Adipocyte (in vitro differentiated cells): Measurements from ENCODE around the gene U2SURP.
"Not testable (repeated sequence)": the region's sequence is repeated elsewhere in the genome, so short reads cannot be mapped to it uniquely, and the experiment has no call there.

Experiments
- DNase-seq: peaks from one replicate; pipeline ENCODE4 v3.0.0-alpha.2; 2015; ENCODE audit warnings: low read depth
- H3K27me3 ChIP-seq: replicated peaks from 2 replicates; pipeline ENCODE4 v1.7.0; 2013; ENCODE audit warnings: mild to moderate bottlenecking, low read length, moderate library complexity; ENCODE audit not compliant: control insufficient read depth, insufficient read depth
- H3K36me3 ChIP-seq: 2 replicates; pipeline ENCODE4 v1.7.0; 2013; ENCODE audit warnings: low read length, mild to moderate bottlenecking, moderate library complexity; ENCODE audit not compliant: control insufficient read depth, insufficient read depth, severe bottlenecking
- H3K4me1 ChIP-seq: 2 replicates; pipeline ENCODE4 v1.7.0; 2013; ENCODE audit warnings: mild to moderate bottlenecking, low read length, moderate library complexity; ENCODE audit not compliant: control insufficient read depth, insufficient read depth
- H3K4me3 ChIP-seq: 2 replicates; pipeline ENCODE4 v1.7.0; 2013; ENCODE audit warnings: mild to moderate bottlenecking, low read length, moderate library complexity
- H3K9ac ChIP-seq: 2 replicates; pipeline ENCODE4 v1.7.0; 2013; ENCODE audit warnings: mild to moderate bottlenecking, low read length, moderate library complexity
- H3K9me3 ChIP-seq: 2 replicates; pipeline ENCODE4 v1.7.0; 2013; ENCODE audit warnings: mild to moderate bottlenecking, low read length, moderate library complexity; ENCODE audit not compliant: control insufficient read depth

U2SURP gene

DNA sequence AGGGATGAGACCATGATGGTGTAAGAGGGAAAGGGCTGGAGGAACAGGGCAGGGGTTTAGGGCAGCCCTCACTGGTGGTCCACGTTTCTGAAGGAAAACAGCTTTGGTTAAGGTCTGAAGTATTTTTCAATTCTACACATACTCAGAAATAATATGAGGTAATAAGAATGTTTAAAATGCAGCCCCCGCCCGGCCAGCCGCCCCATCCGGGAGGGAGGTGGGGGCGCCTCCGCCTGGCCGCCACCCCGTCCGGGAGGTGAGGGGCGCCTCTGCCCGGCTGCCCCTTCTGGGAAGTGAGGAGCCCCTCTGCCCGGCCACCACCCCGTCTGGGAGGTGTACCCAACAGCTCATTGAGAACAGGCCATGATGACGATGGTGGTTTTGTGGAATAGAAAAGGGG lies 72.2 kb downstream of the U2SURP start:
- H3K4me3 ChIP-seq, H3K36me3 ChIP-seq, H3K9ac ChIP-seq, H3K9me3 ChIP-seq, DNase-seq, H3K27me3 ChIP-seq: not testable (repeated sequence)
- H3K4me1 ChIP-seq = peaks cover 20% of the 10 kb centered on the region

GRCh38 chr3:143073983-143074382 lies 72.6 kb downstream of the U2SURP start:
- H3K4me3 ChIP-seq, H3K36me3 ChIP-seq, H3K9me3 ChIP-seq, DNase-seq, H3K27me3 ChIP-seq, H3K9ac ChIP-seq: not testable (repeated sequence)
- peaks cover 20% of the 10 kb centered on the region for H3K4me1 ChIP-seq

GRCh38 chr3:143078883-143079282 lies 77.5 kb downstream of the U2SURP start:
- Histone ChIP-seq H3K4me3 (no peak overlapping the region), H3K9ac (no peak overlapping the region), H3K9me3 (no peaks in the 10 kb centered on the region), H3K4me1 (no peaks in the 10 kb centered on the region), H3K27me3 (no peaks in the 10 kb centered on the region), H3K36me3 (no peaks in the 10 kb centered on the region)
- DNase-seq = peak; percentile 46

DNA sequence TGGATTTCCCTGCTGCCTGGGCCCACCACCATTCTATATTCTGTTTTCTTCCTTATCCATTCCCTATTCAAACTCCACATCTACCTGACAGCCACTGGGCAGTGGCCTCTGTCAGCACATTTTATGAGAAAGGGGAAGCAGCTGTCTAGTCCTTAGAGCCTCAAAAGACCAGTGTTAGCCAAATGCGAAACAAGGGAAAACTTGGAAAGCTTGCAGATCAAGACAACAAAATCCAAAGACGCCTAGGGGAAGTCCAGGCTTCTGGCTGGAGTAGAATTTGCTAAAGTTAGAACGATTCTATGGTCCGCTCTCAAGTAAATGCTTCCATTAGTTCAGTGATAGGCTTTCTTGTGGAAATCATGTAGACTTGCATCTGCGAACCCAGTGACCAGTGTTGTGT lies 78.8 kb downstream of the U2SURP start:
- H3K36me3 ChIP-seq = no peaks in the 10 kb centered on the region
- no peaks in the 10 kb centered on the region for H3K4me1 ChIP-seq
- H3K9ac ChIP-seq = no peak overlapping the region
- no peaks in the 10 kb centered on the region for H3K9me3 ChIP-seq
- H3K27me3 ChIP-seq = no peaks in the 10 kb centered on the region
- H3K4me3 ChIP-seq = no peak overlapping the region
- no peak for DNase-seq

DNA sequence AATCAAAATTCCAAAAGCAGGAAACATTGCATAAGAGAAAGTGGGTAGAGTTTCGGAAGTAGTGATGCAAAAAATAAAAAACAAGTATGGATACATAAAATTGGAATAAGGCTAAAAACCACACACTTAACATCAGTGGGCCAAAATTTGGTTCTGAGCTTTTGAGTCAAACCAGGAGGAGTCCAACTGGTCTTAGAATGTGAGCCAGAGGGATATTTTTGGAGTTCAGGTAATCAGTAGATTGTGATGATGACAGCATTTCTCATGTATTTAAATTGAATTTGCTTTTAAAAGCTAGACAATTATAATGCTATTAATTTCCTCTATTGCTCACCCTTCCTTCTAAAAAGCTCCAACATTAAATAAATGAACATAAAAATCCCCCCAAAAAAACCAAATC lies 80.0 kb downstream of the U2SURP start:
- Histone ChIP-seq H3K4me1 (no peaks in the 10 kb centered on the region), H3K36me3 (no peaks in the 10 kb centered on the region)

DNA sequence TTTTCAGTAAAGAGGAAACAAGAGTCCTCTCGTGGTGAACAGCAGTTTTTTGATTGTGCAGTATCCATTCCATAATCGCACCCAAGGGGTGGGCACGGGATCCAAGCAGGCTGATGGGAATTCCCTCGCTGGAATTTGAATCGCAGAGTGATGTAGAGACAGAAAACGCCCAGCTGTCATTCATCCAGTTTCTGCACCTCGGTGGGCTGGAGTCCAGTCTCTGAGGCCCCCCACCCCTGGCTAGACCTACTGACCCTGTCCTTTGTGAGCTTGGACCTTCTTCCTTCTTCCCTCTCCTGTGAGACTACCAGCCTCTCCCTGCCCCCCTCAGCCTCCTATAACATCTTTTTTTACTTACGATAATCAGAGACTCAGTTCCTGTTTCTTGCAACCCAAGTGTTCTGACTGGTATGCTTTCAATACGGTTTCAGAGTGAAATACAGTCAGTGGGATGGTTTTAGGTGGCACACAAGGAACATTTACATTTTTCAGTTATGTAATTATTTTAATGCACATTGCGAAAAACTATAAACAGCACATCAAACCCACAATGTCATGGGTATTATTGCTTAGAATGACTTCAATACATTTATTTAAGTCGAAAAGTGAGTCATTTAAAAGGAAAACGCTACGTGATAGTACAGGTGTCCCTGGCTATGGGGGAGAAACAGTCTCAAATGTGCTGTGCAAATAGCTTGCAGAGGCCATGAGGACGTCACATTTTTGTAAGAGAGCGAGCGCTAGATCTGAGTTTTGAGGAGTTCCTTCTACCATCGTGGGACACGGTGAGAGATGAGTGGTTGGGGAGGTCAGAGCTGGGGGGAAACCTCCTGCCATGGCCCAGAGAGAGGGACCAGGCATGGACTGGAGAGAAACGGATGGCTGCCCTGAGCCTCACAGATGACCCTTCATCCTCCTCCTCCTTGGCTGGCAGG lies 80.7 kb downstream of the U2SURP start:
- no peak overlapping the region for H3K9ac ChIP-seq
- H3K4me1 ChIP-seq = no peaks in the 10 kb centered on the region
- no peaks in the 10 kb centered on the region for H3K9me3 ChIP-seq
- H3K27me3 ChIP-seq = no peaks in the 10 kb centered on the region
- H3K36me3 ChIP-seq = no peaks in the 10 kb centered on the region
- no peak overlapping the region for H3K4me3 ChIP-seq
- DNase-seq = no peak

More for the DNA sequence above, 80.0 kb downstream of the U2SURP start:
- no peak for DNase-seq
- H3K27me3 ChIP-seq = no peaks in the 10 kb centered on the region
- H3K9ac ChIP-seq = no peak overlapping the region
- H3K9me3 ChIP-seq = no peaks in the 10 kb centered on the region
- H3K4me3 ChIP-seq = no peak overlapping the region

DNA sequence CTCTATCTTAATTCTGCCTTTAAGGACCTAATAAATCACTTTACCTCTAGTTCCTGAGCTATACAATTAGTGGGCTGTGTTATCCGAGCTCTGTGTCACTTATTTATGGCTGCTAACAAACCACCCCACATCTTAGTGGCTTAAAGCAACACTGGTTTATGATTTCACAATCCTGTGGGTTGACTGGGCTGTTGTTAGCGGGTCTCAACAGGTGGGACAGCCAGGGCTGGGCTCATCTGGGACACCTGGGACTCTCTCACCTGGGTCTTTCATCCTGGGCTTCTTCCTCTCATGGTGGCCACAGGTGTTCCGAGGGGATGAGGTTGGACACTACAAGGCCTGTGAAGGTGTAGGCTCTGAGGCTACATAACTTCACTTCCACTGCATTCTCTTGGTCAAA lies 82.4 kb downstream of the U2SURP start:
- DNase-seq = no peak

DNA sequence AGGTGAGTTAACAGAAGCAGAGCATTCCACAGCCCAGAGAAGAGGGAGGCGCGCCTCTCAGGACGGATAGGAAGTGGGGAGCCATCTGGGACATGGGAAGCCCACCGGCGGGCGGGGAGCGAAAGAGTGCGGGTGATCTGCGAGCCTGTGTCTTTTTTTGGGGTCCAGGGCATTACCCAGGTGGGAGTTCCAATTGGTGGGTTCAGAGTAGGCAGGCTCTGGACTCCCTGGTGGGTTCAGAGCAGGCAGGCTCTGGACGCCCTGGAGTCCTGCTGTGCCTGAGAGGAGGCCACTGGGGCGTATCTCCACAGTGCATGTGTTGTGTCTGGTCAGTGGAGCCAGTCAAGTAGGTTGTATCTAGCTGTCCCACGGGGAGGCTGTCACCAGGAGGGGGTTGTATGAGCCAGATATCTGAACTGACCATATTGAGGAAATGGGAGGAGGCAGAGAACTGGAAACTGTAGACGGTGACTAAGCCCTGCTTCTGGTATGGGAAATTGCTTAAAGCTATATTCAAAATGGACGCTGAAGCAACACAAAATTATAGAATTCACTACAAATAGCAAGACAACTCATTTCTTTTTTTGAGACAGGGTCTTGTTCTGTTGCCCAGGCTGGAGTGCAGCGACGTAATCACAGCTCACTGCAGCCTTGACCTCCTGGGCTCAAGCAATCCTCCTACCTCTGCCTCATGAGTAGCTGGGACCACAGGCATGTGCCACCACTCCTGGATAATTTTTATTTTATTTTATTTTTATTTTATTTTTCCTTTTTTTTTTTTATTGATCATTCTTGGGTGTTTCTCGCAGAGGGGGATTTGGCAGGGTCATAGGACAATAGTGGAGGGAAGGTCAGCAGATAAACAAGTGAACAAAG lies 83.7 kb downstream of the U2SURP start:
- peak; percentile 47 for DNase-seq
- no peaks in the 10 kb centered on the region for H3K27me3 ChIP-seq
- no peaks in the 10 kb centered on the region for H3K36me3 ChIP-seq
- no peaks in the 10 kb centered on the region for H3K4me1 ChIP-seq
- no peak overlapping the region for H3K4me3 ChIP-seq
- H3K9ac ChIP-seq = no peak overlapping the region
- H3K9me3 ChIP-seq = no peaks in the 10 kb centered on the region

More for the DNA sequence above, 82.4 kb downstream of the U2SURP start:
- no peaks in the 10 kb centered on the region for H3K9me3 ChIP-seq
- no peaks in the 10 kb centered on the region for H3K36me3 ChIP-seq
- no peaks in the 10 kb centered on the region for H3K4me1 ChIP-seq
- no peaks in the 10 kb centered on the region for H3K27me3 ChIP-seq
- H3K4me3 ChIP-seq = no peak overlapping the region
- no peak overlapping the region for H3K9ac ChIP-seq

- DNase-seq = no peak
- no peaks in the 10 kb centered on the region for H3K36me3 ChIP-seq
- no peak overlapping the region for H3K4me3 ChIP-seq
- no peaks in the 10 kb centered on the region for H3K27me3 ChIP-seq
- H3K9ac ChIP-seq = no peak overlapping the region
- no peaks in the 10 kb centered on the region for H3K9me3 ChIP-seq
- H3K4me1 ChIP-seq = peaks cover 4% of the 10 kb centered on the region
These were observed 87.5 kb downstream of the U2SURP start for GRCh38 chr3:143088835-143089234.

GRCh38 chr3:143089965-143090364 lies 88.6 kb downstream of the U2SURP start:
- Histone ChIP-seq H3K9ac (no peak overlapping the region), H3K9me3 (no peaks in the 10 kb centered on the region), H3K36me3 (no peaks in the 10 kb centered on the region), H3K4me1 (peaks cover 4% of the 10 kb centered on the region), H3K27me3 (no peaks in the 10 kb centered on the region), H3K4me3 (no peak overlapping the region)
- DNase-seq = no peak

DNA sequence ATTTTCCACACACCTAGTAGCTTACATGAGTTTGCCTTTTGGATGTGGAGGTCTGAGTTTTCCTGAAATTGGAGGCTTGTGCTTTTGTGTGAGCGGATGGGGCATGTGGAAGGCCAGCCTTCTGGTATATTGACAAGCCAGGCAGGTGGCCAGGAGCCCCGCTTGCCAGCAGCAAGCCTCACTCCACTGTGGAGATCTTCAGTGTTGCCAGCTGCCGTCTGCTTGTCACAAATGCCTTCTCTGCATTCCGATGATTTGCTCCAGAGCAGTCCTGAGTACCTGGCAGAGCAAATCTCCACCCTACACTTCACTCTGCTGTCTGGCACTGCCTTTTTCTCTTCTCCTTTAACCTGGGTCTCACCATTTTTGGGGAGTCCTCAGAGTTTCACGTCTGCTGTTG lies 89.1 kb downstream of the U2SURP start:
- DNase-seq = no peak

More for the DNA sequence above, 89.1 kb downstream of the U2SURP start:
- Histone ChIP-seq H3K9ac (no peak overlapping the region), H3K27me3 (peaks cover under 1% of the 10 kb centered on the region), H3K4me3 (no peak overlapping the region), H3K9me3 (no peaks in the 10 kb centered on the region), H3K36me3 (no peaks in the 10 kb centered on the region), H3K4me1 (peaks cover 4% of the 10 kb centered on the region)
